ENCODE results near the gene FADS2. TPM values are rescaled to one million over a fixed set of nuclear protein-coding genes. Genes with fewer than 3 reads are reported as not detected.

FADS2 gene
- total and polyA plus RNA-seq, 9 of the 15 experiments (the other 6 are each of a cell fraction or from before 2014, with no cell fraction given), result 2.9 to 42.8 (median 16.2) TPM

DNA sequence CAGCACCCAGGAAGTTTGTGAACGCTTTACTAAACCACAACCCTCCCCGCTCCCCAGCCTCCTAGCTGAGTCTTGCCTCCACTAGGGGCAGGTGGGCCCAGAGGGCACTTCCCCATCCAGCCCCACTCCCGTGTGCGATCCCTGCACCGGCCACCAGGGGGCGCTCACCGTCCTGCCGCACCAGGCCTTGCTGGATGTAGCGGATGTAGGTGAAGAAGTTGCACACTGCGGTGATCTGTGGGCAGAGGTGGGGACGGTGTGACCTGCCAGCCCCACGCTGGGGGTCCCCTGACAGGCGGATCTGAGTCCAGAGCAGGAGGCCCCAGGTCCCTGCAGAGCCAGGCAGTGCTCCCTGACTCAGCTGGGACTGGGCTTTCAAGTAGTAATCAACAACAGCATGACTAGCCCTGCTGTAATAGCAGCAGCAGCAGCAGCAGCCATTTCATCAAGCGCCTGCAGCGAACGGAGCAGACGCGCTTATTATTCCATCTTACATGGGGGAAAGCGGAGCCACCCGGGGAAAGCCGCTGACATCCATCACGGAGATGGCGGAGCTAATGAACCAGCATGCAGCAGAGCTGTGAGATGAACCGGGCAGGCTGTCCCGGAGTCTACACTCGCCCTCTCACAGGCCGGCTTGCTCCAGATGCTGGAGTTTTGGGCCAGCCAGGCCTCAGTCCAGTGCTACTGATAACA lies 71.2 kb downstream of the FADS2 start (continued):
- TF ChIP-seq ADNP (tag; IDR thresholded peaks at IDR 0.05) (no peak), RBM22 (IDR thresholded peaks at IDR 0.05; ENCODE audit: low read depth, low read length, poor library complexity, severe bottlenecking) (no peak), JUNB (CRISPR knock-in tag; conservative IDR thresholded peaks at IDR 0.05) (no peak), SMC3 (conservative IDR thresholded peaks at IDR 0.05; ENCODE audit: insufficient read depth, low read depth, low read length) (peak; percentile 99), KDM2B (CRISPR knock-in tag; IDR thresholded peaks at IDR 0.05) (no peak), HNRNPUL1 (IDR thresholded peaks at IDR 0.05; ENCODE audit: low read length) (no peak), ZNF830 (CRISPR knock-in tag; IDR thresholded peaks at IDR 0.05) (no peak), ASH1L (IDR thresholded peaks at IDR 0.05; ENCODE audit: borderline replicate concordance, low read depth, partially characterized antibody) (no peak), FOXJ2 (tag; IDR thresholded peaks at IDR 0.05) (no peak), RBFOX2 (IDR thresholded peaks at IDR 0.05; ENCODE audit: low read depth, low read length) (no peak), NEUROD1 (IDR thresholded peaks at IDR 0.05; ENCODE audit: borderline replicate concordance, low read depth, low read length, partially characterized antibody) (peak; percentile 25), NFATC3 (IDR thresholded peaks at IDR 0.05) (no peak), CBFA2T3 (IDR thresholded peaks at IDR 0.05) (no peak), MBD2 (IDR thresholded peaks at IDR 0.05; ENCODE audit: borderline replicate concordance, low read depth) (no peak), GATAD2A (IDR thresholded peaks at IDR 0.05) (no peak), PRPF4 (IDR thresholded peaks at IDR 0.05; ENCODE audit: insufficient read depth, low read depth, low read length, poor library complexity, severe bottlenecking) (no peak), ZFP36 (IDR thresholded peaks at IDR 0.05; ENCODE audit: low read depth, low read length, partially characterized antibody) (peak; percentile 37), ZNF717 (CRISPR knock-in tag; IDR thresholded peaks at IDR 0.05) (no peak), SMARCA4 (IDR thresholded peaks at IDR 0.05) (no peak), PCBP2 (IDR thresholded peaks at IDR 0.05; ENCODE audit: low read depth, low read length, poor library complexity, severe bottlenecking) (no peak), ARID1B (IDR thresholded peaks at IDR 0.05) (no peak), RNF2 (IDR thresholded peaks at IDR 0.05) (no peak), ZNF79 (CRISPR knock-in tag; IDR thresholded peaks at IDR 0.05; ENCODE audit: low read depth) (no peak), BHLHE40 (IDR thresholded peaks at IDR 0.05; ENCODE audit: low read length) (peak; percentile 47), NCOA1 (IDR thresholded peaks at IDR 0.05; ENCODE audit: low read depth) (no peak), ZNF444 (CRISPR knock-in tag; IDR thresholded peaks at IDR 0.05) (no peak), EWSR1 (IDR thresholded peaks at IDR 0.05; ENCODE audit: borderline replicate concordance, low read depth, partially characterized antibody) (no peak)
- TF ChIP-seq, protein P1, sequence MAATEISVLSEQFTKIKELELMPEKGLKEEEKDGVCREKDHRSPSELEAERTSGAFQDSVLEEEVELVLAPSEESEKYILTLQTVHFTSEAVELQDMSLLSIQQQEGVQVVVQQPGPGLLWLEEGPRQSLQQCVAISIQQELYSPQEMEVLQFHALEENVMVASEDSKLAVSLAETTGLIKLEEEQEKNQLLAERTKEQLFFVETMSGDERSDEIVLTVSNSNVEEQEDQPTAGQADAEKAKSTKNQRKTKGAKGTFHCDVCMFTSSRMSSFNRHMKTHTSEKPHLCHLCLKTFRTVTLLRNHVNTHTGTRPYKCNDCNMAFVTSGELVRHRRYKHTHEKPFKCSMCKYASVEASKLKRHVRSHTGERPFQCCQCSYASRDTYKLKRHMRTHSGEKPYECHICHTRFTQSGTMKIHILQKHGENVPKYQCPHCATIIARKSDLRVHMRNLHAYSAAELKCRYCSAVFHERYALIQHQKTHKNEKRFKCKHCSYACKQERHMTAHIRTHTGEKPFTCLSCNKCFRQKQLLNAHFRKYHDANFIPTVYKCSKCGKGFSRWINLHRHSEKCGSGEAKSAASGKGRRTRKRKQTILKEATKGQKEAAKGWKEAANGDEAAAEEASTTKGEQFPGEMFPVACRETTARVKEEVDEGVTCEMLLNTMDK (IDR thresholded peaks at IDR 0.05; ENCODE audit: borderline replicate concordance, insufficient read depth, low read depth, low read length, poor library complexity, severe bottlenecking), result peak; percentile 91
- TF ChIP-seq, protein P2, sequence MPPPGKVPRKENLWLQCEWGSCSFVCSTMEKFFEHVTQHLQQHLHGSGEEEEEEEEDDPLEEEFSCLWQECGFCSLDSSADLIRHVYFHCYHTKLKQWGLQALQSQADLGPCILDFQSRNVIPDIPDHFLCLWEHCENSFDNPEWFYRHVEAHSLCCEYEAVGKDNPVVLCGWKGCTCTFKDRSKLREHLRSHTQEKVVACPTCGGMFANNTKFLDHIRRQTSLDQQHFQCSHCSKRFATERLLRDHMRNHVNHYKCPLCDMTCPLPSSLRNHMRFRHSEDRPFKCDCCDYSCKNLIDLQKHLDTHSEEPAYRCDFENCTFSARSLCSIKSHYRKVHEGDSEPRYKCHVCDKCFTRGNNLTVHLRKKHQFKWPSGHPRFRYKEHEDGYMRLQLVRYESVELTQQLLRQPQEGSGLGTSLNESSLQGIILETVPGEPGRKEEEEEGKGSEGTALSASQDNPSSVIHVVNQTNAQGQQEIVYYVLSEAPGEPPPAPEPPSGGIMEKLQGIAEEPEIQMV (tag; conservative IDR thresholded peaks at IDR 0.05; ENCODE audit: low read depth), result no peak
